Hepatocyte (in vitro differentiated cells): Measurements from ENCODE around the gene ABR. TPM values are rescaled to one million over a fixed set of nuclear protein-coding genes. Genes with fewer than 3 reads are reported as not detected.
A peak's percentile ranks its signal among the peaks of the same experiment; 100 is the strongest.

ENCODE experiments used
- DNase-seq: peaks from one replicate; pipeline ENCODE4 v3.0.0-alpha.2; 2016; ENCODE audit warnings: low spot score
- H2AFZ ChIP-seq: fragments of 200-600 bp; sonication (generic); 2 replicates; pipeline ENCODE4 v1.6.0; 2016; ENCODE audit warnings: antibody characterized with exemption, mild to moderate bottlenecking
- H3K27ac ChIP-seq: fragments of 200-600 bp; sonication (generic); 2 replicates; pipeline ENCODE4 v1.5.1; 2016; ENCODE audit warnings: mild to moderate bottlenecking
- H3K27me3 ChIP-seq: fragments of 200-600 bp; sonication (generic); 2 replicates; pipeline ENCODE4 v1.6.1; 2016
- H3K36me3 ChIP-seq: fragments of 200-600 bp; sonication (generic); replicated peaks from 2 replicates; pipeline ENCODE4 v1.5.1; 2016; ENCODE audit warnings: low read depth; ENCODE audit not compliant: insufficient read depth
- H3K4me1 ChIP-seq: fragments of 200-600 bp; sonication (generic); 2 replicates; pipeline ENCODE4 v1.5.1; 2016; ENCODE audit warnings: mild to moderate bottlenecking, moderate library complexity; ENCODE audit not compliant: insufficient read depth
- H3K4me2 ChIP-seq: fragments of 200-600 bp; sonication (generic); 2 replicates; pipeline ENCODE4 v1.6.0; 2016
- H3K4me3 ChIP-seq: fragments of 200-600 bp; sonication (generic); 2 replicates; pipeline ENCODE4 v1.5.1; 2016; ENCODE audit warnings: mild to moderate bottlenecking
- H3K79me2 ChIP-seq: fragments of 200-600 bp; sonication (generic); 2 replicates; pipeline ENCODE4 v1.6.0; 2017; ENCODE audit warnings: mild to moderate bottlenecking
- H3K9me2 ChIP-seq: fragments of 200-600 bp; sonication (generic); replicated peaks from 2 replicates; pipeline ENCODE4 v1.6.0; 2017; ENCODE audit warnings: mild to moderate bottlenecking; ENCODE audit not compliant: insufficient read depth
- H3K9me3 ChIP-seq: fragments of 200-600 bp; sonication (generic); 2 replicates; pipeline ENCODE4 v1.5.1; 2016; ENCODE audit warnings: low read depth, mild to moderate bottlenecking
- H4K20me1 ChIP-seq: fragments of 200-600 bp; sonication (generic); 2 replicates; pipeline ENCODE4 v1.6.0; 2016; ENCODE audit warnings: mild to moderate bottlenecking; ENCODE audit not compliant: insufficient read depth, poor library complexity, severe bottlenecking
- EZH2 ChIP-seq: fragments of 200-600 bp; sonication (generic); IDR thresholded peaks from 2 replicates; pipeline ENCODE4 v1.6.1; 2016; ENCODE audit warnings: antibody characterized with exemption, mild to moderate bottlenecking, borderline replicate concordance
- EZH2phosphoT487 ChIP-seq: fragments of 200-600 bp; sonication (generic); IDR thresholded peaks from one replicate; pipeline ENCODE4 v1.6.1; 2018; ENCODE audit warnings: antibody characterized with exemption, mild to moderate bottlenecking, low read depth, moderate library complexity; ENCODE audit not compliant: unreplicated experiment, severe bottlenecking
- WGBS: methylation state at CpG from one replicate; pipeline ENCODE4 v1.1.6; 2016; ENCODE audit warnings: low lambda C conversion rate; ENCODE audit errors: missing lambda C conversion rate; 5-methylcytosine and 5-hydroxymethylcytosine counted together
- polyA plus RNA-seq: library from polyadenylated mRNA; unstranded; fragments of >200 nt; fragmentation: Nextera tagmentation; extraction: Ambion mirVana; gene quantifications from 2 replicates; pipeline ENCODE4 v1.2.1, GENCODE V29; 2016
- total RNA-seq: library from RNA; depleted of rRNA; stranded (reverse); fragments of >200 nt; gene quantifications from 2 replicates; pipeline ENCODE4 v1.2.3, GENCODE V29; 2014
- TF ChIP-seq, protein P1 (sequence below): fragments of 200-600 bp; sonication (generic); IDR thresholded peaks from 2 replicates; pipeline ENCODE4 v1.5.1; 2016; ENCODE audit warnings: antibody characterized with exemption, mild to moderate bottlenecking; ENCODE audit not compliant: poor library complexity

Gene ABR
- total and polyA plus RNA-seq, 2 experiments from 2014 or later = 26.8 to 51.5 TPM

- Histone ChIP-seq H4K20me1 (peaks cover 26% of the 10 kb centered on the region), H3K9me3 (no peaks in the 10 kb centered on the region), H3K4me3 (peak overlapping the region; percentile 98), H3K27me3 (no peaks in the 10 kb centered on the region), H3K4me1 (peaks cover 26% of the 10 kb centered on the region), H3K4me2 (peak overlapping the region; percentile 77), H2AFZ (peak overlapping the region; percentile 11), H3K9me2 (no peaks in the 10 kb centered on the region), H3K36me3 (no peaks in the 10 kb centered on the region), H3K27ac (peak overlapping the region; percentile 94), H3K79me2 (peaks cover 55% of the 10 kb centered on the region)
- no peak for DNase-seq
- TF ChIP-seq, protein P1, sequence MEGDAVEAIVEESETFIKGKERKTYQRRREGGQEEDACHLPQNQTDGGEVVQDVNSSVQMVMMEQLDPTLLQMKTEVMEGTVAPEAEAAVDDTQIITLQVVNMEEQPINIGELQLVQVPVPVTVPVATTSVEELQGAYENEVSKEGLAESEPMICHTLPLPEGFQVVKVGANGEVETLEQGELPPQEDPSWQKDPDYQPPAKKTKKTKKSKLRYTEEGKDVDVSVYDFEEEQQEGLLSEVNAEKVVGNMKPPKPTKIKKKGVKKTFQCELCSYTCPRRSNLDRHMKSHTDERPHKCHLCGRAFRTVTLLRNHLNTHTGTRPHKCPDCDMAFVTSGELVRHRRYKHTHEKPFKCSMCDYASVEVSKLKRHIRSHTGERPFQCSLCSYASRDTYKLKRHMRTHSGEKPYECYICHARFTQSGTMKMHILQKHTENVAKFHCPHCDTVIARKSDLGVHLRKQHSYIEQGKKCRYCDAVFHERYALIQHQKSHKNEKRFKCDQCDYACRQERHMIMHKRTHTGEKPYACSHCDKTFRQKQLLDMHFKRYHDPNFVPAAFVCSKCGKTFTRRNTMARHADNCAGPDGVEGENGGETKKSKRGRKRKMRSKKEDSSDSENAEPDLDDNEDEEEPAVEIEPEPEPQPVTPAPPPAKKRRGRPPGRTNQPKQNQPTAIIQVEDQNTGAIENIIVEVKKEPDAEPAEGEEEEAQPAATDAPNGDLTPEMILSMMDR = no peak
- TF ChIP-seq EZH2phosphoT487 (no peak), EZH2 (no peak)
- WGBS = 3% methylated on average over 22 of the region's 72 CpGs
Measured at GRCh38 chr17:978103-979093, 201.4 kb downstream of the ABR start.

DNA sequence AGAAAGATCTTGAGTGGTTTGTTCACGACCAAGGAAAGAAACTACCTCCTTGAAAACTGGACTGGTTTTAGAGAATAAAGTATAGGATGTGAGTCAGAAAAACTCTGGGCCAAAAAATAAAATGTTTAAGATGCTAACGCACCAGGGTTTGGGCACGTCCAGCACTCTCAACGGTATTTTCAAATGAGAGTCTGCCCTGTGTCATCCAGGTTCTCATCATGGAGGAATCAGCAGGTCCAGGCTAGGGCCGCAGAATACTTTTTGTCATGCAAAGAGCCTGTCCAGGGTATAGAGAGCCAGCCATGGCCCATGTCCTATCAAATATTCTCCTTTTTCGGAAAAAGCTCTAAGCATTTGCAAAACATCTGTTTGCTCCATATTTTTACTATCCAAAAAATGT is 202.6 kb downstream of the ABR start:
- WGBS = 43% methylated on average over 6 of the region's 6 CpGs
- Histone ChIP-seq H3K79me2 (peaks cover 67% of the 10 kb centered on the region), H4K20me1 (peaks cover 26% of the 10 kb centered on the region)

DNA sequence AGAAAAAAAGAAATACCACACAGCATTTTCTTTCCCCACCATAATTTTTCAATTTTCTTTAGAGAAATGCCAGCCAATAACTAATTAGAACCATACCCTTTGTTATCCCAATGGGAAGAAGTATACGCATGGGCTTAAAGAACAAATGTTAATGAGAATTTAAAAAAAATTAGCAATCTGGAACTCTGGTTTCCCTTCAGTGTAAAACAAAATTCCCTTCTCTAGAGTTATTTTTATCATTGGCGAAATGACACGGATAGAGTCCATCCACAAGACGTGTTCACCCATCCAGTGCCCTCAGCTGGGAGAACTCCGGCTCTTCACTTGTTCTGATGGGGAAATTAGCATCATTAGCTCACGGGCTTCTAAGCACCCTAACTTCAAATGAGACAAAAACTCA is 203.5 kb downstream of the ABR start:
- Histone ChIP-seq H3K27me3 (no peaks in the 10 kb centered on the region), H3K9me2 (no peaks in the 10 kb centered on the region), H4K20me1 (peaks cover 26% of the 10 kb centered on the region), H3K4me2 (peak overlapping the region; percentile 77), H3K9me3 (no peaks in the 10 kb centered on the region), H3K36me3 (no peaks in the 10 kb centered on the region), H3K79me2 (peaks cover 76% of the 10 kb centered on the region), H3K4me3 (no peak overlapping the region), H2AFZ (no peak overlapping the region), H3K4me1 (peaks cover 26% of the 10 kb centered on the region), H3K27ac (peak overlapping the region; percentile 94)
- TF ChIP-seq EZH2phosphoT487 = no peak
- TF ChIP-seq, protein P1 = no peak
- TF ChIP-seq EZH2 = no peak
- whole genome bisulfite sequencing = 77% methylated on average over 6 of the region's 6 CpGs
- no peak for DNase-seq

More for the DNA sequence above, 202.6 kb downstream of the ABR start:
- peaks cover 26% of the 10 kb centered on the region for H3K4me1 ChIP-seq
- no peaks in the 10 kb centered on the region for H3K36me3 ChIP-seq
- no peaks in the 10 kb centered on the region for H3K27me3 ChIP-seq
- H2AFZ ChIP-seq = no peak overlapping the region
- peak overlapping the region; percentile 98 for H3K4me3 ChIP-seq
- H3K9me3 ChIP-seq = no peaks in the 10 kb centered on the region
- no peaks in the 10 kb centered on the region for H3K9me2 ChIP-seq
- DNase-seq = no peak
- H3K4me2 ChIP-seq = peak overlapping the region; percentile 77
- H3K27ac ChIP-seq = peak overlapping the region; percentile 94
- TF ChIP-seq EZH2phosphoT487 (no peak), EZH2 (no peak)
- TF ChIP-seq, protein P1 = no peak
